Neural progenitor cell (in vitro differentiated cells): ENCODE data around the gene NUP62.

Experiments
- CTCF ChIP-seq: fragments of 200-600 bp; sonication (generic); IDR thresholded peaks from 2 replicates; pipeline ENCODE4 v1.5.1; 2017; ENCODE audit warnings: antibody characterized with exemption, mild to moderate bottlenecking
- EZH2 ChIP-seq: fragments of 200-600 bp; sonication (generic); IDR thresholded peaks from 2 replicates; pipeline ENCODE4 v1.6.1; 2017; ENCODE audit warnings: antibody characterized with exemption, mild to moderate bottlenecking, moderate library complexity
- EZH2phosphoT487 ChIP-seq: fragments of 200-600 bp; sonication (generic); IDR thresholded peaks from 2 replicates; pipeline ENCODE4 v1.6.1; 2017; ENCODE audit warnings: antibody characterized with exemption

DNA sequence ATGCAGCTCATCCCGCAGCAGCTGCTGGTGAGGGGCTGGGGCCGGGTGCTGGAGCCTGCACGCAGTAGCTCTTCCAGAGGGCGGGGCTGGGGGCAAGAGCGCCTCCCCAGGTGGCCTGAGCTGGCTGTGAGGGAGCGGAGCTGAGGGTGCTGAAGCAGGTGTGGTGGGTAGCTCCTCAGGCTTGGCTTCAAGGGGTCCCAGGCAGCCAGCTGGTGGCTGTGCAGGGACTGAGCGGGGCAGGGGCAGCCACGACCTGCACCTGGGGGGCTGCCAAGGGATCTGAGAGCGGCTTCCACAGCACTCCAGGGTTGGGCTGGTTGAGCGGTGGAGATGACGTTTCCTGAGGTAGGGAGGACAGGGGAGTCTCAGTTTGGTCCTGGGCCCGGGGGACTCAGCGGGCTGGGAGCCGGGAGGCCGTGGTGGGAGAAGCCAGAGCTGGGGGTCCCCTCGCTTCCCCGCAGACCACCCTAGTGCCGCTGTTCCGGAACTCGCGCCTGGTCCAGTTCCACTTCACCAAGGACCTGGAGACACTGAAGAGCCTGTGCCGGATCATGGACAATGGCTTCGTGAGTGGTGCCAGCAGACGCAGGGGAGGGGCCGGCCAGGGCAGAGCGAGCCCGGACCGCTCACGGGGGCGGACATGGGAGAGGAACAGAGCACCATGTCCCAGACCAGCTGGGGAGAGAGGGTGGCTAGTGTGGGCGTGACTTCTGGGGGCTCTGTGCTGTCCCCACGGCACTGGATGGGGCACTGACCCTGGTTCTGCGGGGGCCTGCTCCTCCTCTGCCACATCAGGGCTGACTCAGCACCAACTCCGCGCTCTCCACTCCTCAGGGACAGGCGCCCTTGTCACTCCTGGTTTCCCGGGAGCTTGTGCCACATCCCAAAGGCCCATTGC, 71.0 kb downstream of the NUP62 start:
- TF ChIP-seq CTCF: no peak
- no peak for TF ChIP-seq EZH2
- TF ChIP-seq EZH2phosphoT487: no peak
